ENCODE data around the gene ACSL6.
A peak's percentile ranks its signal among the peaks of the same experiment; 100 is the strongest.

The ACSL6 gene

DNA sequence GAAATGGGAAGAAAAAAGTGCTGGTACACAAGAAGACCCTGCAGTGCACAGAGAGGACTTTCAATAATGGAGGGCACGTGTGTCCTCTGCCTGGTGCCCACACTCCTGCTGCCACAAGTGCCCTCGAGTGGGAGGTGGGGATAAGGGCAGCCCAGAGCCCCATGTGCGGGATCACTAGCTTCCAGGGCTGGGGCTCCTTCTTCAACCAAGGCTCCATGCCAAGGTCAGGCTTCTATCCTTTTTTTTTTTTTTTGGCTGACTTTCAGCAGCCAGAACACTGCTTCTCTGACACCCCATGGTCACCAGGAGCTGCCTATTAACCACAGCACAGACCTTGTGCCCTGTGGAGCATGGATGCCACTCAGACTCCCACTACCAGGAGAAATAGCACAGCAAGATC lies 7.5 kb downstream of the ACSL6 start:
- no peak for TF ChIP-seq CTCF (IDR thresholded peaks at IDR 0.05; ENCODE audit: insufficient read depth, low read length, missing control alignments)
- ChIA-PET POLR2A (no interaction called here), CTCF (interaction anchor here (14.6 kb wide), 1 partner anchor 414 kb away, joined by 294 read pairs; no protein-coding TSS in a partner anchor)
- DNase-seq (ENCODE audit: low read depth, low spot score), result no peak
- no peak overlapping the region for H3K4me3 ChIP-seq (ENCODE audit: low read depth, low read length)

DNA sequence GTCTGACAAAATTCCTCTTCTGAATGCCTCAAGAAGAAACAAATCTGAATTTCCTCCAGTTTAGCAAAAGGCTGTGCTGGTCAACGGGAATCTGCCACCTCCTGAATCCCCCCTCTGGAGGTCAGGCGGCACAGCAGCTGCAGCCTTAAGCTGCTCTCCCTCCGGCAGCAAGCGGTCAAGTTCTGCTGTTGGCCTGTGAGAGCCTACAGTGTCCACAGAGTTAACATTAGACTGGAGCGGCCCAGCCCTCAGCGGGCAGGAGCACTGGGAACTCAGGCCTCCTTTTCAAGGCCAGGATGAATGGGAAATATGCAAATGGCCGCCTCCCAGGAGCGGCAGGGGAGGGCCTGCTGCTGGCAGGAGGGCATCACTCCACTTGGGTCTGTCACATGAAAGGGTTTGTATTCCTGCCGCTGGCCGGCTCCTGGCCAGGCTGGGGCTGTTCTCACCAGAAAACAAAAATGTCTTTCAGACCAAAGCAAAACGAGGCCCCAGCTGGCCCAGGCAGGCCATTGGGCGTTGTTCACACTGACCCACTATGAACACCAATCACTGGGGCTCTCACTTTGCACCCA lies 8.2 kb downstream of the ACSL6 start:
- no peak overlapping the region for H3K4me3 ChIP-seq (ENCODE audit: low read depth, low read length)
- TF ChIP-seq CTCF (IDR thresholded peaks at IDR 0.05; ENCODE audit: insufficient read depth, low read length, missing control alignments), result peak; percentile 4
- POLR2A ChIA-PET, result no interaction called here
- CTCF ChIA-PET, result interaction anchor here (14.6 kb wide), 1 partner anchor 413 kb away, joined by 294 read pairs; no protein-coding TSS in a partner anchor
- no peak for DNase-seq (ENCODE audit: low read depth, low spot score)

DNA sequence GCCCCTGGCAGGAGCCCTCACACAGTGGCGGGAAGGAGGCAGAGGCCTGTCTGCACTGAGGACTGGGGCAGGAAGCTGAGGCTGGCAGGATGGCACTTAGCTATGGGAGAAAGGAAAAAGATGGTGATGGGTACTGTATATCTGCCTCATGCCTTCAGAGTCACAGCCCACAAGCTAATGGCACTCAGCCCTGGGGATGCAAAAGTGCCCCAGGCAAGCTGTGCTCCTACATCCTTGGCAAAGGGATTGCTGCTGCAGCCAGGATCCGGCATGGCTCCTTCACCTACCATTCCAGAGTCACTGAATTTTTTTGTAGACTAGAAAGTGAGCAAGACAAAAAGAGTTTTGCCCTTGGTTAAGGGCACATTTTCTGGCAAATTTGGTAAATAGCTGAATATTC lies 8.7 kb downstream of the ACSL6 start:
- CTCF ChIA-PET, result interaction anchor here (14.6 kb wide), 1 partner anchor 413 kb away, joined by 294 read pairs; no protein-coding TSS in a partner anchor
- TF ChIP-seq CTCF (IDR thresholded peaks at IDR 0.05; ENCODE audit: insufficient read depth, low read length, missing control alignments), result no peak
- H3K4me3 ChIP-seq (ENCODE audit: low read depth, low read length), result no peak overlapping the region
- DNase-seq (ENCODE audit: low read depth, low spot score), result no peak
- POLR2A ChIA-PET, result no interaction called here

GRCh38 chr5:132001647-132002561 lies 9.6 kb downstream of the ACSL6 start:
- TF ChIP-seq CTCF (IDR thresholded peaks at IDR 0.05; ENCODE audit: insufficient read depth, low read length, missing control alignments), result no peak
- ChIA-PET POLR2A (no interaction called here), CTCF (interaction anchor here (1.6 to 14.6 kb wide), 2 partner anchors 10 to 412 kb away, joined by 7 to 294 read pairs; no protein-coding TSS in a partner anchor)
- DNase-seq (ENCODE audit: low read depth, low spot score), result no peak
- no peak overlapping the region for H3K4me3 ChIP-seq (ENCODE audit: low read depth, low read length)

GRCh38 chr5:132000677-132001453 lies 10.6 kb downstream of the ACSL6 start:
- DNase-seq (ENCODE audit: low read depth, low spot score), result no peak
- ChIA-PET POLR2A (no interaction called here), CTCF (interaction anchor here (1.6 to 14.6 kb wide), 2 partner anchors 9 to 411 kb away, joined by 7 to 294 read pairs; no protein-coding TSS in a partner anchor)
- no peak overlapping the region for H3K4me3 ChIP-seq (ENCODE audit: low read depth, low read length)
- TF ChIP-seq CTCF (IDR thresholded peaks at IDR 0.05; ENCODE audit: insufficient read depth, low read length, missing control alignments), result no peak

- H3K4me3 ChIP-seq (ENCODE audit: low read depth, low read length), result no peak overlapping the region
- TF ChIP-seq CTCF (IDR thresholded peaks at IDR 0.05; ENCODE audit: insufficient read depth, low read length, missing control alignments), result no peak
- ChIA-PET CTCF (interaction anchor here (1.6 to 14.6 kb wide), 2 partner anchors 8 to 410 kb away, joined by 7 to 294 read pairs; no protein-coding TSS in a partner anchor), POLR2A (no interaction called here)
- DNase-seq (ENCODE audit: low read depth, low spot score), result no peak
Observed at GRCh38 chr5:132000241-132000490, 11.3 kb downstream of the ACSL6 start.
